Measurements from ENCODE around the gene MALRD1.

The MALRD1 gene

GRCh38 chr10:19373988-19374387 lies 325.4 kb downstream of the MALRD1 start:
- DNase-seq (ENCODE audit: low read depth), result no peak

GRCh38 chr10:19385846-19386450 lies 337.3 kb downstream of the MALRD1 start:
- DNase-seq (ENCODE audit: low read depth), result no peak

GRCh38 chr10:19408924-19409323 lies 360.3 kb downstream of the MALRD1 start:
- DNase-seq (ENCODE audit: low read depth), result no peak

GRCh38 chr10:19411119-19411518 lies 362.5 kb downstream of the MALRD1 start:
- DNase-seq (ENCODE audit: low read depth), result no peak

GRCh38 chr10:19412531-19412930 lies 363.9 kb downstream of the MALRD1 start:
- no peak for DNase-seq (ENCODE audit: low read depth)

- no peak for DNase-seq (ENCODE audit: low read depth)
Observed at GRCh38 chr10:19416164-19416563, 367.6 kb downstream of the MALRD1 start.

GRCh38 chr10:19417740-19418139 lies 369.1 kb downstream of the MALRD1 start:
- no peak for DNase-seq (ENCODE audit: low read depth)

GRCh38 chr10:19421674-19422073 lies 373.1 kb downstream of the MALRD1 start:
- no peak for DNase-seq (ENCODE audit: low read depth)

GRCh38 chr10:19426034-19426433 lies 377.4 kb downstream of the MALRD1 start:
- no peak for DNase-seq (ENCODE audit: low read depth)

- DNase-seq (ENCODE audit: low read depth), result no peak
Observed at GRCh38 chr10:19431622-19432351, 383.2 kb downstream of the MALRD1 start.

- no peak for DNase-seq (ENCODE audit: low read depth)
Observed at GRCh38 chr10:19449860-19450259, 401.3 kb downstream of the MALRD1 start.

- DNase-seq (ENCODE audit: low read depth), result no peak
Observed at GRCh38 chr10:19451356-19451755, 402.8 kb downstream of the MALRD1 start.

- DNase-seq (ENCODE audit: low read depth), result no peak
Observed at GRCh38 chr10:19451937-19452336, 403.3 kb downstream of the MALRD1 start.

- DNase-seq (ENCODE audit: low read depth), result no peak
Observed at GRCh38 chr10:19453967-19454366, 405.4 kb downstream of the MALRD1 start.

GRCh38 chr10:19461588-19461987 lies 413.0 kb downstream of the MALRD1 start:
- DNase-seq (ENCODE audit: low read depth), result no peak

GRCh38 chr10:19466709-19467108 lies 418.1 kb downstream of the MALRD1 start:
- no peak for DNase-seq (ENCODE audit: low read depth)

GRCh38 chr10:19468413-19468812 lies 419.8 kb downstream of the MALRD1 start:
- DNase-seq (ENCODE audit: low read depth), result no peak

GRCh38 chr10:19469521-19469920 lies 420.9 kb downstream of the MALRD1 start:
- DNase-seq (ENCODE audit: low read depth), result no peak

- DNase-seq (ENCODE audit: low read depth), result no peak
Observed at GRCh38 chr10:19479854-19480253, 431.3 kb downstream of the MALRD1 start.

GRCh38 chr10:19480353-19480752 lies 431.8 kb downstream of the MALRD1 start:
- DNase-seq (ENCODE audit: low read depth), result no peak

GRCh38 chr10:19483421-19483820 lies 434.8 kb downstream of the MALRD1 start:
- no peak for DNase-seq (ENCODE audit: low read depth)

- no peak for DNase-seq (ENCODE audit: low read depth)
Observed at GRCh38 chr10:19488592-19489280, 440.1 kb downstream of the MALRD1 start.

GRCh38 chr10:19491166-19491565 lies 442.6 kb downstream of the MALRD1 start:
- DNase-seq (ENCODE audit: low read depth), result no peak

Data from activated T-helper 1 cell treated with Interleukin-2 at 50 U/mL for 16 hours (primary cell).